Activated CD4-positive, alpha-beta T cell treated with anti-CD3 and anti-CD28 coated beads for 36 hours (primary cell): Measurements from ENCODE around the gene TMOD1. TPM values are rescaled to one million over a fixed set of nuclear protein-coding genes. Genes with fewer than 3 reads are reported as not detected.

Experiments used
- ATAC-seq: fragments of 200-7000 bp; cut with Tn5 transposase; one replicate; pipeline ENCODE4 v1.10.0; 2021; ENCODE audit warnings: mild to moderate bottlenecking, moderate library complexity
- CTCF ChIA-PET: fragments of 350-600 bp; sonication (Branson Sonifier 250); formaldehyde crosslinking; loops from one replicate; lab custom pipeline; 2021; ENCODE audit warnings: antibody characterized with exemption; lab: Charles Lee
- POLR2A ChIA-PET: fragments of 350-600 bp; sonication (Branson Sonifier 250); formaldehyde crosslinking; loops from one replicate; lab custom pipeline; 2021; ENCODE audit warnings: antibody characterized with exemption, inconsistent platforms; lab: Charles Lee
- DNase-seq: peaks from one replicate; pipeline ENCODE4 v3.0.0-alpha.2; 2020
- H3K27ac Mint-ChIP-seq: one replicate; pipeline ENCODE4 v1.8.0; 2021; ENCODE audit warnings: mixed read lengths
- H3K27me3 Mint-ChIP-seq: one replicate; pipeline ENCODE4 v1.8.0; 2021; ENCODE audit warnings: mixed read lengths
- H3K36me3 Mint-ChIP-seq: one replicate; pipeline ENCODE4 v1.8.0; 2021; ENCODE audit warnings: low read depth, mixed read lengths
- H3K4me1 Mint-ChIP-seq: one replicate; pipeline ENCODE4 v1.8.0; 2021; ENCODE audit warnings: mixed read lengths
- H3K4me3 Mint-ChIP-seq: one replicate; pipeline ENCODE4 v1.8.0; 2021; ENCODE audit warnings: mild to moderate bottlenecking, moderate library complexity, mixed read lengths
- H3K9me3 Mint-ChIP-seq: one replicate; pipeline ENCODE4 v1.8.0; 2021; ENCODE audit warnings: low read depth, mixed read lengths
- intact Hi-C, 2 experiments: fragments of 100-400 bp; cut with DNase I in 1 of 2; cut with micrococcal nuclease in 1 of 2; formaldehyde crosslinking; loops; one replicate each; pipeline versions ENCODE4 v1.14.2 to v1.15.1; 2022 to 2024; cut with DNase I, micrococcal nuclease
- total RNA-seq, 2 experiments: library from RNA; stranded (reverse); gene quantifications; one replicate each; pipeline ENCODE4 v1.2.3, GENCODE V29; 2021

Gene TMOD1
- total RNA-seq, 2 experiments from 2014 or later: 1.3 to 1.5 TPM

- ChIA-PET CTCF (no interaction called here), POLR2A (no interaction called here)
- intact Hi-C loops: no loop called here
- Mint-ChIP-seq H3K36me3 (no peaks in the 10 kb centered on the region), H3K4me1 (peaks cover 5% of the 10 kb centered on the region), H3K9me3 (no peaks in the 10 kb centered on the region), H3K4me3 (no peak overlapping the region), H3K27me3 (no peaks in the 10 kb centered on the region), H3K27ac (peak overlapping the region; percentile 33)
- DNase-seq (peak; percentile 37), ATAC-seq (peak; percentile 99)
These were observed 28.1 kb downstream of the TMOD1 start for GRCh38 chr9:97529363-97530076.

GRCh38 chr9:97531888-97532376 is 30.5 kb downstream of the TMOD1 start:
- ATAC-seq (no peak), DNase-seq (no peak)
- H3K9me3 Mint-ChIP-seq: no peaks in the 10 kb centered on the region
- H3K4me1 Mint-ChIP-seq: peaks cover 5% of the 10 kb centered on the region
- ChIA-PET POLR2A (no interaction called here), CTCF (no interaction called here)
- no peak overlapping the region for H3K27ac Mint-ChIP-seq
- intact Hi-C loops: no loop called here
- no peaks in the 10 kb centered on the region for H3K36me3 Mint-ChIP-seq
- H3K4me3 Mint-ChIP-seq: no peak overlapping the region
- H3K27me3 Mint-ChIP-seq: no peaks in the 10 kb centered on the region

- Mint-ChIP-seq H3K36me3 (no peaks in the 10 kb centered on the region), H3K4me1 (peaks cover 5% of the 10 kb centered on the region), H3K9me3 (no peaks in the 10 kb centered on the region), H3K27me3 (peaks cover 3% of the 10 kb centered on the region), H3K27ac (no peak overlapping the region), H3K4me3 (no peak overlapping the region)
- no peak for ATAC-seq
- intact Hi-C loops: no loop called here
- CTCF ChIA-PET: interaction anchor here (0.7 kb wide), 1 partner anchor 64 kb away, joined by 5 read pairs; no protein-coding TSS in a partner anchor
- POLR2A ChIA-PET: no interaction called here
- no peak for DNase-seq
These were observed 32.7 kb downstream of the TMOD1 start for GRCh38 chr9:97534185-97534584.

GRCh38 chr9:97534961-97535594 is 33.6 kb downstream of the TMOD1 start:
- Mint-ChIP-seq H3K4me3 (no peak overlapping the region), H3K9me3 (no peaks in the 10 kb centered on the region), H3K36me3 (no peaks in the 10 kb centered on the region), H3K27ac (no peak overlapping the region), H3K27me3 (peaks cover 3% of the 10 kb centered on the region), H3K4me1 (no peaks in the 10 kb centered on the region)
- ChIA-PET CTCF (interaction anchor here (0.6 kb wide), 1 partner anchor 29 kb away, joined by 3 read pairs; no protein-coding TSS in a partner anchor), POLR2A (no interaction called here)
- DNase-seq: no peak
- ATAC-seq: no peak
- intact Hi-C loops: no loop called here

- Mint-ChIP-seq H3K4me3 (no peak overlapping the region), H3K36me3 (no peaks in the 10 kb centered on the region), H3K27me3 (peaks cover 3% of the 10 kb centered on the region), H3K27ac (no peak overlapping the region), H3K4me1 (no peaks in the 10 kb centered on the region), H3K9me3 (no peaks in the 10 kb centered on the region)
- DNase-seq (no peak), ATAC-seq (no peak)
- intact Hi-C loops: no loop called here
- CTCF ChIA-PET: interaction anchor here (1.1 kb wide), 1 partner anchor 63 kb away, joined by 6 read pairs; no protein-coding TSS in a partner anchor
- POLR2A ChIA-PET: no interaction called here
These were observed 34.3 kb downstream of the TMOD1 start for GRCh38 chr9:97535771-97536170.

GRCh38 chr9:97536480-97536879 is 35.0 kb downstream of the TMOD1 start:
- no peaks in the 10 kb centered on the region for H3K9me3 Mint-ChIP-seq
- H3K36me3 Mint-ChIP-seq: no peaks in the 10 kb centered on the region
- peaks cover 3% of the 10 kb centered on the region for H3K27me3 Mint-ChIP-seq
- intact Hi-C loops: no loop called here
- DNase-seq: no peak
- no peak for ATAC-seq
- H3K4me1 Mint-ChIP-seq: no peaks in the 10 kb centered on the region
- H3K4me3 Mint-ChIP-seq: no peak overlapping the region
- ChIA-PET POLR2A (no interaction called here), CTCF (interaction anchor here (1.0 to 1.1 kb wide), 2 partner anchors 62 to 67 kb away, joined by 3 to 6 read pairs; no protein-coding TSS in a partner anchor)
- H3K27ac Mint-ChIP-seq: no peak overlapping the region

- no peak for DNase-seq
- H3K27ac Mint-ChIP-seq: no peak overlapping the region
- H3K36me3 Mint-ChIP-seq: no peaks in the 10 kb centered on the region
- H3K27me3 Mint-ChIP-seq: peaks cover 3% of the 10 kb centered on the region
- ATAC-seq: no peak
- ChIA-PET CTCF (interaction anchor here (1.4 kb wide), 1 partner anchor 55 kb away, joined by 3 read pairs; no protein-coding TSS in a partner anchor), POLR2A (no interaction called here)
- intact Hi-C loops: no loop called here
- H3K4me3 Mint-ChIP-seq: no peak overlapping the region
- no peaks in the 10 kb centered on the region for H3K4me1 Mint-ChIP-seq
- no peaks in the 10 kb centered on the region for H3K9me3 Mint-ChIP-seq
These were observed 42.1 kb downstream of the TMOD1 start for GRCh38 chr9:97543561-97543960.

GRCh38 chr9:97545486-97545885 is 44.0 kb downstream of the TMOD1 start:
- ATAC-seq (no peak), DNase-seq (no peak)
- Mint-ChIP-seq H3K4me1 (no peaks in the 10 kb centered on the region), H3K27me3 (peaks cover 4% of the 10 kb centered on the region), H3K4me3 (no peak overlapping the region), H3K9me3 (no peaks in the 10 kb centered on the region), H3K27ac (no peak overlapping the region), H3K36me3 (no peaks in the 10 kb centered on the region)
- ChIA-PET CTCF (interaction anchor here (0.6 kb wide), 1 partner anchor 17 kb away, joined by 3 read pairs; no protein-coding TSS in a partner anchor), POLR2A (no interaction called here)
- intact Hi-C loops: no loop called here

- ChIA-PET CTCF (no interaction called here), POLR2A (no interaction called here)
- Mint-ChIP-seq H3K4me1 (no peaks in the 10 kb centered on the region), H3K36me3 (no peaks in the 10 kb centered on the region), H3K9me3 (no peaks in the 10 kb centered on the region), H3K27me3 (peaks cover 5% of the 10 kb centered on the region), H3K4me3 (no peak overlapping the region), H3K27ac (no peak overlapping the region)
- no peak for DNase-seq
- intact Hi-C loops: no loop called here
- ATAC-seq: no peak
These were observed 45.8 kb downstream of the TMOD1 start for GRCh38 chr9:97547098-97547829.

GRCh38 chr9:97548379-97548778 is 46.9 kb downstream of the TMOD1 start:
- DNase-seq (no peak), ATAC-seq (no peak)
- no peaks in the 10 kb centered on the region for H3K36me3 Mint-ChIP-seq
- ChIA-PET CTCF (interaction anchor here (0.7 to 1.1 kb wide), 2 partner anchors 46 to 50 kb away, joined by 3 read pairs; no protein-coding TSS in a partner anchor), POLR2A (no interaction called here)
- no peak overlapping the region for H3K27ac Mint-ChIP-seq
- no peak overlapping the region for H3K4me3 Mint-ChIP-seq
- H3K27me3 Mint-ChIP-seq: peaks cover 7% of the 10 kb centered on the region
- intact Hi-C loops: no loop called here
- H3K4me1 Mint-ChIP-seq: no peaks in the 10 kb centered on the region
- no peaks in the 10 kb centered on the region for H3K9me3 Mint-ChIP-seq

GRCh38 chr9:97548819-97549540 is 47.5 kb downstream of the TMOD1 start:
- DNase-seq (no peak), ATAC-seq (no peak)
- no peak overlapping the region for H3K4me3 Mint-ChIP-seq
- H3K4me1 Mint-ChIP-seq: no peaks in the 10 kb centered on the region
- no peaks in the 10 kb centered on the region for H3K36me3 Mint-ChIP-seq
- no peaks in the 10 kb centered on the region for H3K9me3 Mint-ChIP-seq
- intact Hi-C loops: no loop called here
- H3K27ac Mint-ChIP-seq: no peak overlapping the region
- H3K27me3 Mint-ChIP-seq: peaks cover 7% of the 10 kb centered on the region
- ChIA-PET POLR2A (no interaction called here), CTCF (interaction anchor here (0.7 to 1.1 kb wide), 3 partner anchors 47 to 123 kb away, joined by 3 to 4 read pairs (median 3); no protein-coding TSS in a partner anchor)
